HFF-Myc (cell line): ENCODE measurements around the gene PCDHGC5.

Experiments used
- DNase-seq: peaks from one replicate; pipeline ENCODE4 v3.0.0-alpha.2; 2011; ENCODE audit warnings: low read depth; ENCODE audit errors: extremely low read depth
- H3K4me3 ChIP-seq: replicated peaks from 2 replicates; pipeline ENCODE4 v1.5.1; 2011; ENCODE audit warnings: low read depth, mild to moderate bottlenecking, control low read depth, low read length
- CTCF ChIP-seq: IDR thresholded peaks from 2 replicates; pipeline ENCODE4 v1.5.1; 2012; ENCODE audit warnings: mild to moderate bottlenecking, low read depth, low read length, control low read depth; ENCODE audit errors: missing control alignments

PCDHGC5 gene

GRCh38 chr5:141476132-141476911 is 12.6 kb upstream of the PCDHGC5 start:
- DNase-seq: peak; percentile 50
- no peak for TF ChIP-seq CTCF
- peak overlapping the region; percentile 58 for H3K4me3 ChIP-seq

GRCh38 chr5:141477044-141477575 is 11.8 kb upstream of the PCDHGC5 start:
- no peak for TF ChIP-seq CTCF
- no peak for DNase-seq
- H3K4me3 ChIP-seq: peak overlapping the region; percentile 58

- no peak for DNase-seq
- no peak for TF ChIP-seq CTCF
- H3K4me3 ChIP-seq: peak overlapping the region; percentile 58
Measured at GRCh38 chr5:141477815-141478214, 11.1 kb upstream of the PCDHGC5 start.

- DNase-seq: no peak
- TF ChIP-seq CTCF: peak; percentile 29
- H3K4me3 ChIP-seq: peak overlapping the region; percentile 58
Measured at GRCh38 chr5:141478321-141478945, 10.4 kb upstream of the PCDHGC5 start.

- no peak for TF ChIP-seq CTCF
- peak overlapping the region; percentile 58 for H3K4me3 ChIP-seq
- DNase-seq: no peak
Measured at GRCh38 chr5:141479776-141480175, 9.1 kb upstream of the PCDHGC5 start.

- DNase-seq: no peak
- TF ChIP-seq CTCF: no peak
- H3K4me3 ChIP-seq: no peak overlapping the region
Measured at GRCh38 chr5:141483902-141484301, 5.0 kb upstream of the PCDHGC5 start.
